GM12878 (cell line): ENCODE data around the gene LRP1B. TPM values are rescaled to one million over a fixed set of nuclear protein-coding genes. Genes with fewer than 3 reads are reported as not detected.

ENCODE experiments used
- ATAC-seq: fragments of 200-7000 bp; cut with Tn5 transposase; 3 replicates; pipeline ENCODE4 v1.9.1; 2020; ENCODE audit warnings: mild to moderate bottlenecking, moderate library complexity
- BruUV-seq: library from RNA; stranded (reverse); fragments of 400-500 nt; replicated peaks from 2 replicates; lab custom pipeline; 2021; lab: Mats Ljungman, UMichigan
- CTCF ChIA-PET: fragments of 300-600 bp; sonication (Branson Sonifier 250); formaldehyde crosslinking; extraction: SDS; loops from one replicate; lab custom pipeline; 2021; ENCODE audit warnings: inconsistent platforms; lab: Yijun Ruan, JAX
- POLR2A ChIA-PET: fragments of 350-600 bp; formaldehyde crosslinking; extraction: SDS; loops from one replicate; lab custom pipeline; 2021; ENCODE audit warnings: inconsistent platforms; lab: Charles Lee
- RAD21 ChIA-PET: fragments of 300-600 bp; sonication (Branson Sonifier 250); formaldehyde crosslinking; loops from one replicate; lab custom pipeline; 2023; ENCODE audit warnings: antibody characterized with exemption; ENCODE audit not compliant: unreplicated experiment; lab: Charles Lee
- SMC1A ChIA-PET: fragments of 300-600 bp; sonication (Branson Sonifier 250); formaldehyde crosslinking; loops from one replicate; lab custom pipeline; 2023; ENCODE audit not compliant: unreplicated experiment, uncharacterized antibody; lab: Charles Lee
- DNase-seq: peaks from one replicate; pipeline ENCODE4 v3.0.0-alpha.2; 2011; ENCODE audit warnings: low read depth, low spot score
- FAIRE-seq: peaks from 3 replicates; lab custom pipeline; 2011; peaks lifted over from hg19 to GRCh38; lab: Jason Lieb, UNC
- H2AFZ ChIP-seq: 2 replicates; pipeline ENCODE4 v1.6.0; 2011; ENCODE audit warnings: low read depth, low read length, control low read depth; ENCODE audit not compliant: control insufficient read depth
- H3K27ac ChIP-seq: 2 replicates; pipeline ENCODE4 v1.5.1; 2011; ENCODE audit warnings: control low read depth; ENCODE audit not compliant: control insufficient read depth, insufficient read depth
- H3K27me3 ChIP-seq, 2 experiments: replicated peaks in 1 of 2; 2 replicates each; pipeline versions ENCODE4 v1.6.0 to v1.6.1; 2011; ENCODE audit warnings: low read length in 1 of 2; ENCODE audit not compliant: control insufficient read depth in 2 of 2, insufficient read depth in 2 of 2
- H3K36me3 ChIP-seq, 2 experiments: 2 replicates each; pipeline ENCODE4 v1.5.1; 2011; ENCODE audit warnings: low read length in 1 of 2; ENCODE audit not compliant: control insufficient read depth in 2 of 2, insufficient read depth in 2 of 2
- H3K4me1 ChIP-seq: 2 replicates; pipeline ENCODE4 v1.6.1; 2011; ENCODE audit warnings: mild to moderate bottlenecking, low read length, moderate library complexity, mixed read lengths; ENCODE audit not compliant: control insufficient read depth, insufficient read depth
- H3K4me2 ChIP-seq: 2 replicates; pipeline ENCODE4 v1.6.0; 2011; ENCODE audit warnings: control low read depth; ENCODE audit not compliant: control insufficient read depth, insufficient read depth
- H3K4me3 ChIP-seq: fragments of 200-600 bp; sonication (generic); 2 replicates; pipeline ENCODE4 v1.5.1; 2016
- H3K79me2 ChIP-seq: 2 replicates; pipeline ENCODE4 v1.6.0; 2011; ENCODE audit warnings: low read length; ENCODE audit not compliant: control insufficient read depth, insufficient read depth
- H3K9ac ChIP-seq: 2 replicates; pipeline ENCODE4 v1.8.0; 2011; ENCODE audit warnings: low read length, control low read depth, mixed read lengths; ENCODE audit not compliant: control insufficient read depth, insufficient read depth
- H3K9me3 ChIP-seq: replicated peaks from 3 replicates; pipeline ENCODE4 v1.5.1; 2011; ENCODE audit warnings: mild to moderate bottlenecking, low read length; ENCODE audit not compliant: control insufficient read depth, insufficient read depth
- H4K20me1 ChIP-seq: 2 replicates; pipeline ENCODE4 v1.6.0; 2011; ENCODE audit not compliant: control insufficient read depth, insufficient read depth
- BCL11A ChIP-seq: IDR thresholded peaks from 2 replicates; pipeline ENCODE4 v1.6.1; 2011; ENCODE audit warnings: low read depth, low read length
- BRCA1 ChIP-seq: IDR thresholded peaks from 2 replicates; pipeline ENCODE4 v1.6.1; 2011; ENCODE audit warnings: low read depth, low read length, improper control_type of control experiment
- CUX1 ChIP-seq: IDR thresholded peaks from 2 replicates; pipeline ENCODE4 v1.6.1; 2012; ENCODE audit warnings: improper control_type of control experiment, low read depth, low read length; ENCODE audit not compliant: insufficient replicate concordance
- MEF2A ChIP-seq: IDR thresholded peaks from 2 replicates; pipeline ENCODE4 v1.6.1; 2011; ENCODE audit warnings: low read depth, mild to moderate bottlenecking, low read length, moderate library complexity; ENCODE audit not compliant: insufficient read depth
- MEF2B ChIP-seq: fragments of 450-650 bp; IDR thresholded peaks from 2 replicates; pipeline ENCODE4 v1.6.1; 2018; ENCODE audit warnings: mild to moderate bottlenecking, moderate library complexity; ENCODE audit not compliant: partially characterized antibody, poor library complexity, severe bottlenecking
- SMARCA5 ChIP-seq: fragments of 450-650 bp; IDR thresholded peaks from 2 replicates; pipeline ENCODE4 v1.6.1; 2017; ENCODE audit warnings: mild to moderate bottlenecking
- ZBED1 ChIP-seq: IDR thresholded peaks from 2 replicates; pipeline ENCODE4 v1.6.1; 2016; ENCODE audit warnings: borderline replicate concordance
- WGBS: methylation state at CpG from one replicate; pipeline ENCODE4 v1.1.6; 2016; ENCODE audit warnings: low lambda C conversion rate; ENCODE audit not compliant: insufficient replicate concordance, insufficient coverage; ENCODE audit errors: missing lambda C conversion rate; 5-methylcytosine and 5-hydroxymethylcytosine counted together
- in situ Hi-C: fragments of 300-500 bp; cut with MboI; formaldehyde crosslinking; loops from 9 replicates; pipeline ENCODE4 v1.14.3; 2018; ENCODE audit warnings: mixed read lengths
- intact Hi-C: fragments of 100-400 bp; cut with micrococcal nuclease; formaldehyde crosslinking; loops from one replicate; pipeline ENCODE4 v1.14.2; 2022; ENCODE audit not compliant: unreplicated experiment
- polyA plus RNA-seq, 11 experiments: library from polyadenylated mRNA; depleted of rRNA in 4 of 11; unstranded in 6 of 11; stranded (reverse) in 5 of 11; fragments of >200 nt; fragmentation: Nextera tagmentation in 4 of 11; fragmentation: Illumina TruSeq in 1 of 11; extraction: Ambion mirVana in 4 of 11; extraction: Trizol in 1 of 11; gene quantifications; 1 replicate in 1 of 11; 2 replicates in 10 of 11; pipeline versions ENCODE4 v1.2.1 to v1.2.3, GENCODE V29; 2011 to 2016; ENCODE audit warnings: inconsistent platforms in 2 of 11, missing spikeins in 2 of 11, low read depth in 1 of 11
- total RNA-seq, 4 experiments: library from RNA; depleted of rRNA in 3 of 4; stranded (reverse); fragments of >200 nt in 3 of 4; fragmentation: Illumina TruSeq in 1 of 4; extraction: Trizol in 1 of 4; gene quantifications; 2 replicates each; pipeline versions ENCODE4 v1.2.1 to v1.2.3, GENCODE V29; 2013 to 2021

LRP1B gene
- total and polyA plus RNA-seq, 10 of the 15 experiments (the other 5 are each of a cell fraction or from before 2014, with no cell fraction given), result under 0.01 to 0.06 (median 0.03) TPM; not detected in 5

GRCh38 chr2:141560723-141561122 is 570.1 kb downstream of the LRP1B start:
- no peak for DNase-seq
- intact Hi-C loops (no loop called here), in situ Hi-C loops (no loop called here)
- TF ChIP-seq BRCA1 (no peak), SMARCA5 (no peak), MEF2A (no peak), ZBED1 (no peak), MEF2B (no peak), CUX1 (no peak), BCL11A (no peak)
- RAD21 ChIA-PET, result no interaction called here
- H3K36me3 ChIP-seq, result no peaks in the 10 kb centered on the region
- no peak overlapping the region for H3K9ac ChIP-seq
- H4K20me1 ChIP-seq, result no peaks in the 10 kb centered on the region
- BruUV-seq, result no TSS peak
- CTCF ChIA-PET, result no interaction called here
- FAIRE-seq, result no peak
- H3K27me3 ChIP-seq, result no peaks in the 10 kb centered on the region; a peak in 1 of 4 replicates
- SMC1A ChIA-PET, result interaction anchor here (0.8 kb wide), 1 partner anchor 13 kb away, joined by 3 read pairs; no protein-coding TSS in a partner anchor
- no peak overlapping the region for H3K27ac ChIP-seq
- no peaks in the 10 kb centered on the region for H3K9me3 ChIP-seq
- no peak overlapping the region for H3K4me3 ChIP-seq
- POLR2A ChIA-PET, result no interaction called here
- ATAC-seq, result no peak
- no peak overlapping the region for H3K4me2 ChIP-seq
- no peak overlapping the region for H2AFZ ChIP-seq
- no peaks in the 10 kb centered on the region for H3K79me2 ChIP-seq
- no peaks in the 10 kb centered on the region for H3K4me1 ChIP-seq
- WGBS, result 0% methylated on average over 1 of the region's 1 CpG
